Measurements from ENCODE around the gene SHANK2.
A peak's percentile ranks its signal among the peaks of the same experiment; 100 is the strongest.
"Not testable (repeated sequence)": the region's sequence is repeated elsewhere in the genome, so short reads cannot be mapped to it uniquely, and the experiment has no call there.

The SHANK2 gene

GRCh38 chr11:71245601-71246391 lies 6.6 kb downstream of the SHANK2 start:
- DNase-seq (ENCODE audit: low spot score) = peak; percentile 7

GRCh38 chr11:71244116-71244810 lies 8.1 kb downstream of the SHANK2 start:
- DNase-seq (ENCODE audit: low spot score) = peak; percentile 66

GRCh38 chr11:71242391-71242790 lies 10.0 kb downstream of the SHANK2 start:
- no peak for DNase-seq (ENCODE audit: low spot score)

DNA sequence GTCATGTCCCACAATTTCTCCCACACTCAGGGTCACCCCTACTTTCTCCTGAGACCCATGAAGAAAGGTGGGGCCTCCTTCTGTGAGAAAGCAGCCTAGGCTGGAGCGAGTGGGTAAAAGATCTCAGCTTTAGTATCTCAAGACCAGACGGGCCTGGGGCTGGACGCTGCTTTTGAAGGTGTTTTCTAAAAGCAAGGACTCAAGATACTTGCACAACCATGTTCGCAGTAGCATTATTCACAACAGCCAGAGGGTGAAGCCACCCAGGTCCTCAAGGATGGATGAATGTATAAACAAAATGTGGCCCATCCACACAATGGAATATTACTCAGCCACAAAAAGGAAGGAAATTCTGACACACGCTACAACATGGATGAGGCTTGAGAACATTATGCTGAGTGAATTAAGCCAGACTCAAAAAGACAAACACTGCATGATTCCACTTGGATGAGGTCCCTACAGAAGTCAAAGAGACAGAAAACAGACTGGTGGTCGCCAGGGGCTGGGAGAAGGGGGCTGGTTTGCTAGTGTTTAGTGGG lies 10.6 kb downstream of the SHANK2 start:
- no peak for DNase-seq (ENCODE audit: low spot score)

GRCh38 chr11:71240865-71241691 lies 11.3 kb downstream of the SHANK2 start:
- DNase-seq (ENCODE audit: low spot score) = peak; percentile 65

DNA sequence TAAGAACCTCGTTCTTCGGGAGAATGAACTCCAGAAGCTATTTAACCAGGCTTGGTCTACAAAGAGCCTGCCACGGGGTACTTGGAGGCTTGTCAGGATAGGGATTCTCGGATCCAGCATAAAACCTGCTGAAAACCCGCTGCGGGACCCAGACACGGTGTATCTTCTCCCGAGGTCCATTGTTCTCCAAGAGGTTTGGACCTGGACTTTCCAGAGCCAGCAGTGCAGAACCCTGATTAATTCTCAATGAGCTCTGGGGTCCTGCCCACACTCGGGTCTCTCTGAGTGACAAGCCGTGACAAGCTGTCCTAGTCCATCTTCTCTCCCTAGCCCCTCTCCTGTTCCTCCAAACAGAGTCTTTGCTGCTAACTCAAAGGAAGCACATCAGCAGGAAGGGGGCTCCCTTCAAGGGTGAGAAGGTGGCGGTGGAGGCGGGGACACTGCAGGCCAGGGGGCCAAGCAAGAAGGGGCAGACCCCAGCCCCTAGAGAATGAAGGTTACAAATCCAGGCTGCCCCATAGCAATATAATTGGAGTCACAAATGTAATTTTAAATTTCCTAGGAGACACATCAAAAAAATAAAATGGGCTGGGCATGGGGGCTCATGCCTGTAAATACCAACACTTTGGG lies 12.2 kb downstream of the SHANK2 start:
- DNase-seq (ENCODE audit: low spot score) = no peak

- DNase-seq (ENCODE audit: low spot score) = no peak
These were observed 12.8 kb downstream of the SHANK2 start for GRCh38 chr11:71239581-71239980.

GRCh38 chr11:71238941-71239340 lies 13.4 kb downstream of the SHANK2 start:
- DNase-seq (ENCODE audit: low spot score) = no peak

DNA sequence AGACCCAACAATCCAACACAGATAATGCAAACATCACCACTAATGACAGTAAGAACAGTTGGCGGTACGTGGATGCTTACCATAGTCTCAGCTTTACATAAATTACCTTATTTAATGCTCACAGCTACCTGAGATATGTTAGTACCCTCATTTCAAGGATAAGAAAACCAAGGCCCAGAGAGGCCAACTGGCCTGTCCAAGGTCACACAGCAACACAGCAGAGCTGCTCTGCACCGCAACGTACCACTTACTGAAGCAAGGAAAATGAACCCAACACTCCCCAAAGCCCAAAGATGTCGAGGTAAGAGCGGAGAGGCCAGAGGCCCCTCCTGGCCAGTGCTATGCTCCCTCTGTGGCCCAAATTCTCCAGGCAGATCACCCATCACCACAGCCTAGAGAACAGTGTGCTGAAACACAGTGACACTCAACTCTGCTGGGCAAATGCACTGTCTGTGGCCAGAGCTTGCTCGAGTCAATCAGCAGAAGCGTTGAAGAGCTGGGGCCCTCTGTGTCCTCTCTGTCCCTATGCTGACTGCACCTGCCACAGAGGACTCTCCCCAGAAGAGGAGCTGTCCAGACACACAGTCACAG lies 14.0 kb downstream of the SHANK2 start:
- DNase-seq (ENCODE audit: low spot score) = no peak

- no peak for DNase-seq (ENCODE audit: low spot score)
These were observed 14.5 kb downstream of the SHANK2 start for GRCh38 chr11:71237853-71238252.

GRCh38 chr11:71236836-71237475 lies 15.4 kb downstream of the SHANK2 start:
- no peak for DNase-seq (ENCODE audit: low spot score)

- no peak for DNase-seq (ENCODE audit: low spot score)
These were observed 16.7 kb downstream of the SHANK2 start for GRCh38 chr11:71235719-71236118.

- DNase-seq (ENCODE audit: low spot score) = not testable (repeated sequence)
These were observed 18.2 kb downstream of the SHANK2 start for GRCh38 chr11:71233896-71234852.

- DNase-seq (ENCODE audit: low spot score) = no peak
These were observed 20.0 kb downstream of the SHANK2 start for GRCh38 chr11:71232364-71232763.

- no peak for DNase-seq (ENCODE audit: low spot score)
These were observed 23.4 kb downstream of the SHANK2 start for GRCh38 chr11:71228961-71229360.

- DNase-seq (ENCODE audit: low spot score) = no peak
These were observed 25.2 kb downstream of the SHANK2 start for GRCh38 chr11:71227058-71227659.

DNA sequence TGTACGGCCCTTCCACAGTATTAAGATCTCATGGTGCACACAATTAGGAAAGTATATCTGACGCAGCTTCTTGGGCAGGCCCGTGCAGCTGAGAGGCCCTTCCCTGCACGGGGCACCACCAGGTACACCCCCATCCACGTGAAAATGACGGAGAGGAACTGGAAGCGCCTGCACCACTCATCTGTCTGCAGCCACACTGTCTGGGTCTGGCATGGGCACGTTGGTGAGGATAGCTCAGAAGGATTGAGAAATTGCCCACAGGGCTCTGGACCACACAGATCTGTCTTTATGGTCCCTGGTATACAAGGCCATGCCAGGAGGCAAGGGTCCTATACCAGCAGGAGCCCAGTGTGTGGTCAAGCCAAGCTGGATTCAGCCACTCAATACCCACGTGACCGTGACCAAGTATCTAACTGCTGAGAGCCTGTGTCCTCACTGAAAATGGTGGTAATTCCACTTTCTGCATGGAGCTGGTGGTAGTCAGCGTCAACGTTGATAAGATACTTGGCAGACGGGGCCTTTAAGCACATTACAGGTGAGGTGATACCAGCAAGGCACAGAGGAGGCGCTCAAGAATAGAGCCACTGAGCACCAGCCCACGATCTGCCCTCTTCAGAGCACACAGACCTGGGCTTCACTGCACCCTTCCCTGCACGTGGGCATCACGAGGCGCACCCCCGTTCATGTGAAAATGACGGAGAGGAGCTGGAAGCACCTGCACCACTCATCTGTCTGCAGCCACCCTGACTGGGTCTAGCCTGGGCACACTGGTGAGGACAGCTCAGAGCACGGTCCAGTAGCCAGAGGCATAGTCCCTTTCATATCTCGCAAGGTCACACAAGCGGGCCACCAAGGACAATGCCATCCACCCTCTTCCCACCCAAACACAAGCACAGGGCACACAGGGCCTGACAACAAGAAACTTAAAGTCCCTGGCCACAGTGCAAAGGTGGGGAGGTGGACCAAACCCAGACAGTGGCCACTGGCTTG lies 28.4 kb downstream of the SHANK2 start:
- DNase-seq (ENCODE audit: low spot score) = peak; percentile 1

- no peak for DNase-seq (ENCODE audit: low spot score)
These were observed 29.3 kb downstream of the SHANK2 start for GRCh38 chr11:71223081-71223405.
